Progenitor cell of endocrine pancreas (in vitro differentiated cells): ENCODE data around the gene NRCAM. TPM values are rescaled to one million over a fixed set of nuclear protein-coding genes. Genes with fewer than 3 reads are reported as not detected.
"Not testable (repeated sequence)": the region's sequence is repeated elsewhere in the genome, so short reads cannot be mapped to it uniquely, and the experiment has no call there.

Source experiments
- DNase-seq: peaks from one replicate; pipeline ENCODE4 v3.0.0; 2021; ENCODE audit warnings: low spot score; ENCODE audit not compliant: unreplicated experiment
- H3K27ac Mint-ChIP-seq: 2 replicates; pipeline ENCODE4 v1.8.0; 2021; ENCODE audit warnings: mild to moderate bottlenecking, moderate library complexity, mixed read lengths
- H3K27me3 Mint-ChIP-seq: 2 replicates; pipeline ENCODE4 v1.8.0; 2021; ENCODE audit warnings: mixed read lengths
- H3K36me3 Mint-ChIP-seq: 2 replicates; pipeline ENCODE4 v1.8.0; 2022; ENCODE audit warnings: mixed read lengths; ENCODE audit not compliant: insufficient read depth
- H3K4me1 Mint-ChIP-seq: 2 replicates; pipeline ENCODE4 v1.8.0; 2021; ENCODE audit warnings: low read depth, mixed read lengths
- H3K4me3 Mint-ChIP-seq: 2 replicates; pipeline ENCODE4 v1.8.0; 2021; ENCODE audit warnings: low read depth, mild to moderate bottlenecking, moderate library complexity, mixed read lengths
- H3K9me3 Mint-ChIP-seq: 2 replicates; pipeline ENCODE4 v1.8.0; 2021; ENCODE audit warnings: low read depth, mixed read lengths
- CTCF ChIP-seq: fragments of 200-600 bp; sonication (generic); IDR thresholded peaks from one replicate; pipeline ENCODE4 v1.5.0; 2021; ENCODE audit warnings: antibody characterized with exemption, mild to moderate bottlenecking; ENCODE audit not compliant: unreplicated experiment
- long read RNA-seq: library from polyadenylated mRNA; unstranded; transcript quantifications from one replicate; pipeline ENCODE4 v2.0.0, GENCODE V29; 2020
- total RNA-seq: library from RNA; stranded (reverse); gene quantifications from 2 replicates; pipeline ENCODE4 v1.2.1, GENCODE V29; 2021

Gene NRCAM
- total RNA-seq = 19.2 and 19.9 TPM in 2 replicates
- long read RNA-seq, partial matches to known transcripts = 11 of 18 reads
- long read RNA-seq, other reads (novel, unspliced or antisense) = 7 of 18 reads

GRCh38 chr7:108455998-108456677 lies at the start of gene NRCAM:
Gene NRCAM (minus strand): TSS chr7:108456436. CDS start chr7:108240064, 216,372 bp downstream.
- peak; percentile 79 for DNase-seq
- peaks cover 6% of the 10 kb centered on the region for H3K4me1 Mint-ChIP-seq
- peak; percentile 8 for TF ChIP-seq CTCF
- peak within 1 kb of the TSS; percentile 89 for H3K27ac Mint-ChIP-seq
- H3K9me3 Mint-ChIP-seq = no peaks in the 10 kb centered on the region
- H3K4me3 Mint-ChIP-seq = peak within 1 kb of the TSS; percentile 94
- H3K36me3 Mint-ChIP-seq = no peaks in the 10 kb centered on the region
- peaks cover 33% of the 10 kb centered on the region for H3K27me3 Mint-ChIP-seq

GRCh38 chr7:108504576-108504975 lies 48.3 kb upstream of the NRCAM start:
- H3K36me3 Mint-ChIP-seq = peaks cover 13% of the 10 kb centered on the region
- H3K4me3 Mint-ChIP-seq, H3K4me1 Mint-ChIP-seq, H3K9me3 Mint-ChIP-seq, H3K27me3 Mint-ChIP-seq, H3K27ac Mint-ChIP-seq, DNase-seq: not testable (repeated sequence)

- H3K36me3 Mint-ChIP-seq = peaks cover 13% of the 10 kb centered on the region
- DNase-seq = no peak
- no peak for TF ChIP-seq CTCF
- H3K4me3 Mint-ChIP-seq = no peak overlapping the region
- no peaks in the 10 kb centered on the region for H3K9me3 Mint-ChIP-seq
- H3K4me1 Mint-ChIP-seq = no peaks in the 10 kb centered on the region
- H3K27ac Mint-ChIP-seq = peak overlapping the region; percentile 39
- H3K27me3 Mint-ChIP-seq = no peaks in the 10 kb centered on the region
Observed at GRCh38 chr7:108503112-108504026, 47.1 kb upstream of the NRCAM start.

- no peaks in the 10 kb centered on the region for H3K9me3 Mint-ChIP-seq
- no peak for TF ChIP-seq CTCF
- no peaks in the 10 kb centered on the region for H3K27me3 Mint-ChIP-seq
- H3K36me3 Mint-ChIP-seq = peaks cover 13% of the 10 kb centered on the region
- DNase-seq = no peak
- no peak overlapping the region for H3K27ac Mint-ChIP-seq
- no peak overlapping the region for H3K4me3 Mint-ChIP-seq
- no peaks in the 10 kb centered on the region for H3K4me1 Mint-ChIP-seq
Observed at GRCh38 chr7:108499566-108499965, 43.3 kb upstream of the NRCAM start.

GRCh38 chr7:108498481-108498880 lies 42.2 kb upstream of the NRCAM start:
- Mint-ChIP-seq H3K27me3 (no peaks in the 10 kb centered on the region), H3K36me3 (peaks cover 15% of the 10 kb centered on the region), H3K9me3 (no peaks in the 10 kb centered on the region), H3K4me3 (no peak overlapping the region), H3K27ac (no peak overlapping the region), H3K4me1 (no peaks in the 10 kb centered on the region)
- DNase-seq = no peak
- TF ChIP-seq CTCF = no peak
